ENCODE results near the gene TJP3. TPM values are rescaled to one million over a fixed set of nuclear protein-coding genes. Genes with fewer than 3 reads are reported as not detected.

Gene TJP3
- polyA plus RNA-seq, 1 donor: 0.46 TPM

GRCh38 chr19:3784607-3785450 is 76.6 kb downstream of the TJP3 start:
- DNase-seq (ENCODE audit: low read depth): no peak

GRCh38 chr19:3785451-3785937 is 77.3 kb downstream of the TJP3 start:
- DNase-seq (ENCODE audit: low read depth): no peak

DNA sequence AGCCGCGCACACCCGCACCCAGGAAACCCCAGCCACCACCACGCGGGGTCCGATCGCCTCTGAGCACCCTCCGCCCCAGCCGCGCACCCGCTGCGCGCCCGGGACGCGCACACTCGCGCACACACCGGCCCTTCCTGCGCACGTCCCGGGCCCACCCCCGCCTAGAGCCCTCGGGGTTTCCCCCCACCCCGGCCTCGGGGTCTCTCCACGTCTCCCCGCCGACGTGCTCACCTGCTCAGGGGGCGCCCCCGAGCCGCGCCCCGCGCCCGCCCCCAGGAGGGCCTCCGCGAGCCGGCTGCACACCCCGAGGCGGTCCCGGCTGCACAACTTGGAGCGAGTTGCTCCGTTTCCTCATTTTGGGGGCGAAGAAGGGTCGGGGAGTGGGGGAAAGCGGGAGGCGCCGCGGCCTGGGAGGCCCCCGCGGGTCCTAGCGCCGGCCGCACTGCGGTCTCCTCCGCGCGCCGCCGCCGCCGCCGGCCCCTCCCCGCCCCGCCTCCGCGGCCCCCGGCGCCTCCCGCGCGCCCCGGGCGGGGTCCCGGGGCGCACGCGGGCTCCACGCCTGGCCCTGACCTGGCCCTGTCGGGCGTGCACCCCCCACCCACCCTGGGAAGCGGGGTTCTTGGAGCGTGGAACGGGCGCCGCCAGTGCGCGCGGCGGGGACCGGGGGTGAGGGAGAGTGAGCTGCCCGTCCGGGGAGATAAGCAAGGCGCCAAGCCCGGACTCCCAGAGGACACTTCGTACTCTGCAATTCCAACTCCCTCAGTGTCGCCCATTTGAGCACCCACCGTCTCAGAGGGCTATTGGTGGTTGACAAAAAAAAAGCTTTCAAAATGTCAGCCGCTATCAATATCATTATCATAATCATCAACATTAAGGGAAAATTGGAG is 78.0 kb downstream of the TJP3 start, which contains the start of gene MATK:
Gene MATK (minus strand): TSS at position 444 of the 887 bp plus-strand sequence. CDS start 1,246 bp downstream, outside the sequence.
- no peak for DNase-seq (ENCODE audit: low read depth)

GRCh38 chr19:3788996-3789778 is 81.0 kb downstream of the TJP3 start:
- DNase-seq (ENCODE audit: low read depth): no peak

GRCh38 chr19:3790209-3790734 is 82.1 kb downstream of the TJP3 start:
- no peak for DNase-seq (ENCODE audit: low read depth)

- DNase-seq (ENCODE audit: low read depth): no peak
Observed at GRCh38 chr19:3790941-3791340, 82.8 kb downstream of the TJP3 start.

DNA sequence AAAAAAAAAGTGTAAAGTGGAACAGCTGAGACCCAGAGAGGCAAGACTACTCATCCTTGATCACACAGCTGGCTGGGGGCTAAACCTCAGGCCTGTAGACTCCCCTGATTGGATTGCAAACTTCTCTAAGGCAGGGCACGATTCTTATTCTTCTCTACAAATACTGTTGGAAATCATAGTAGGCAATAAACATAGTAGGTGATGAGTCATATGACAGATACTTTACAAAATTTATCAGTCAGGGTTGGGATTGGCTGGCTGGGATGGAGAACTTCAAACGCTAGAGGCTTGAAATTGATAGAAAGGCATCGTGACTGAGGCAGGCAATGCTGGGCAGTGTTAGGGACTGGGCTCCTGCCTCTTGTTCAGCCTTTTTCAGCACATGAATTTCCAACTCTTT is 83.9 kb downstream of the TJP3 start:
- DNase-seq (ENCODE audit: low read depth): no peak

- no peak for DNase-seq (ENCODE audit: low read depth)
Observed at GRCh38 chr19:3793799-3794198, 85.6 kb downstream of the TJP3 start.

- DNase-seq (ENCODE audit: low read depth): no peak
Observed at GRCh38 chr19:3796358-3796757, 88.2 kb downstream of the TJP3 start.

GRCh38 chr19:3798137-3798536 is 90.0 kb downstream of the TJP3 start:
- DNase-seq (ENCODE audit: low read depth): no peak

Other genes starting within 250 kb of the TJP3 start
- gene SMIM24, start 227.9 kb upstream of the TJP3 start, polyA plus RNA-seq (ENCODE audit: insufficient read length): 0.22 TPM
- gene SMIM44, start 224.9 kb upstream of the TJP3 start, polyA plus RNA-seq (ENCODE audit: insufficient read length): not detected
- 6.8 TPM for gene DOHH, start 207.7 kb upstream of the TJP3 start, polyA plus RNA-seq (ENCODE audit: insufficient read length)
- 26.9 TPM for gene FZR1, start 202.1 kb upstream of the TJP3 start, polyA plus RNA-seq (ENCODE audit: insufficient read length)
- gene TEKTIP1, start 169.2 kb upstream of the TJP3 start, polyA plus RNA-seq (ENCODE audit: insufficient read length): 4.5 TPM
- gene MFSD12, start 150.8 kb upstream of the TJP3 start, polyA plus RNA-seq (ENCODE audit: insufficient read length): 25.2 TPM
- gene HMG20B, start 135.4 kb upstream of the TJP3 start, polyA plus RNA-seq (ENCODE audit: insufficient read length): 34.1 TPM
- gene GIPC3, start 122.9 kb upstream of the TJP3 start, polyA plus RNA-seq (ENCODE audit: insufficient read length): 1.4 TPM
- 1.7 TPM for gene TBXA2R, start 101.5 kb upstream of the TJP3 start, polyA plus RNA-seq (ENCODE audit: insufficient read length)
- 18.9 TPM for gene CACTIN, start 81.6 kb upstream of the TJP3 start, polyA plus RNA-seq (ENCODE audit: insufficient read length)
- gene PIP5K1C, start 7.9 kb upstream of the TJP3 start, polyA plus RNA-seq (ENCODE audit: insufficient read length): 22.0 TPM
- gene APBA3, start 53.3 kb downstream of the TJP3 start, polyA plus RNA-seq (ENCODE audit: insufficient read length): 13.1 TPM
- gene MRPL54, start 54.3 kb downstream of the TJP3 start, polyA plus RNA-seq (ENCODE audit: insufficient read length): 26.0 TPM
- not detected for gene RAX2, start 63.8 kb downstream of the TJP3 start, polyA plus RNA-seq (ENCODE audit: insufficient read length)
- 1.4 TPM for gene MATK, start 78.0 kb downstream of the TJP3 start, polyA plus RNA-seq (ENCODE audit: insufficient read length)
- 0.05 TPM for gene ZFR2, start 160.7 kb downstream of the TJP3 start, polyA plus RNA-seq (ENCODE audit: insufficient read length)
- 1.2 TPM for gene ATCAY, start 172.3 kb downstream of the TJP3 start, polyA plus RNA-seq (ENCODE audit: insufficient read length)
- 285 TPM for gene NMRK2, start 224.7 kb downstream of the TJP3 start, polyA plus RNA-seq (ENCODE audit: insufficient read length)

Data from forelimb muscle (tissue), 1 donor.